Coronary artery (tissue), 2 donors: ENCODE results near the gene GRIA1.

ENCODE experiments used
- DNase-seq: peaks from one replicate; pipeline ENCODE4 v3.0.0-alpha.2; 2017; ENCODE audit warnings: low spot score
- H3K27ac ChIP-seq, 2 donors: fragments of 200-600 bp; sonication (generic); one replicate each; pipeline ENCODE4 v1.5.1; 2016 to 2019
- H3K4me3 ChIP-seq: fragments of 200-600 bp; sonication (generic); 2 replicates; pipeline ENCODE4 v1.5.1; 2016; ENCODE audit warnings: mild to moderate bottlenecking, moderate library complexity
- CTCF ChIP-seq: fragments of 200-600 bp; sonication (generic); IDR thresholded peaks from one replicate; pipeline ENCODE4 v1.5.1; 2019; ENCODE audit warnings: antibody characterized with exemption

Gene GRIA1

GRCh38 chr5:153624451-153624765 lies 133.9 kb downstream of the GRIA1 start:
- TF ChIP-seq CTCF = no peak
- no peak for DNase-seq
- H3K4me3 ChIP-seq = no peak overlapping the region
- no peak overlapping the region for H3K27ac ChIP-seq

GRCh38 chr5:153625826-153626354 lies 135.4 kb downstream of the GRIA1 start:
- H3K4me3 ChIP-seq = no peak overlapping the region
- no peak for DNase-seq
- H3K27ac ChIP-seq = no peak overlapping the region
- no peak for TF ChIP-seq CTCF

- Histone ChIP-seq H3K27ac (no peak overlapping the region), H3K4me3 (no peak overlapping the region)
- no peak for DNase-seq
- no peak for TF ChIP-seq CTCF
Observed at GRCh38 chr5:153626836-153627235, 136.4 kb downstream of the GRIA1 start.

GRCh38 chr5:153629027-153629895 lies 138.8 kb downstream of the GRIA1 start:
- H3K27ac ChIP-seq = peak overlapping the region; percentile 11 to 58
- peak; percentile 77 for DNase-seq
- H3K4me3 ChIP-seq = no peak overlapping the region
- TF ChIP-seq CTCF = no peak

- no peak overlapping the region for H3K4me3 ChIP-seq
- no peak for DNase-seq
- no peak overlapping the region for H3K27ac ChIP-seq
- TF ChIP-seq CTCF = no peak
Observed at GRCh38 chr5:153630546-153630945, 140.1 kb downstream of the GRIA1 start.

GRCh38 chr5:153632748-153633290 lies 142.3 kb downstream of the GRIA1 start:
- Histone ChIP-seq H3K27ac (no peak overlapping the region), H3K4me3 (no peak overlapping the region)
- no peak for DNase-seq
- no peak for TF ChIP-seq CTCF
